Spleen (tissue), 7 donors: Measurements from ENCODE around the gene STX8.

Experiments
- POLR2A ChIP-seq, 3 donors: fragments of 450-650 bp; IDR thresholded peaks; one replicate each; pipeline ENCODE4 v1.5.1; 2017; ENCODE audit warnings: antibody characterized with exemption in 3 of 3, mild to moderate bottlenecking in 1 of 3
- POLR2AphosphoS5 ChIP-seq, 3 donors: sonication (generic); formaldehyde crosslinking; IDR thresholded peaks; one replicate each; pipeline ENCODE4 v1.5.1; 2017; ENCODE audit warnings: antibody characterized with exemption in 3 of 3
- TF ChIP-seq, protein P1 (sequence below), 11 experiments: fragments of 200-600 bp in 7 of 11; fragments of 450-650 bp in 4 of 11; sonication (generic) in 4 of 11; IDR thresholded peaks in 8 of 11; conservative IDR thresholded peaks in 3 of 11; 1 replicate in 7 of 11; 2 replicates in 4 of 11; pipeline versions ENCODE4 v1.4.0 to v1.8.0; 2016 to 2021; ENCODE audit warnings: antibody characterized with exemption in 11 of 11, inconsistent platforms in 4 of 11, mild to moderate bottlenecking in 1 of 11
- donor health status: DM: no; HTN: no; CAD: no; lungs with moderate emphysema.
- donor health status: DM: no; HTN: no; CAD: no.
- donor health status: DM: no; HTN: no; CAD: no.

DNA sequence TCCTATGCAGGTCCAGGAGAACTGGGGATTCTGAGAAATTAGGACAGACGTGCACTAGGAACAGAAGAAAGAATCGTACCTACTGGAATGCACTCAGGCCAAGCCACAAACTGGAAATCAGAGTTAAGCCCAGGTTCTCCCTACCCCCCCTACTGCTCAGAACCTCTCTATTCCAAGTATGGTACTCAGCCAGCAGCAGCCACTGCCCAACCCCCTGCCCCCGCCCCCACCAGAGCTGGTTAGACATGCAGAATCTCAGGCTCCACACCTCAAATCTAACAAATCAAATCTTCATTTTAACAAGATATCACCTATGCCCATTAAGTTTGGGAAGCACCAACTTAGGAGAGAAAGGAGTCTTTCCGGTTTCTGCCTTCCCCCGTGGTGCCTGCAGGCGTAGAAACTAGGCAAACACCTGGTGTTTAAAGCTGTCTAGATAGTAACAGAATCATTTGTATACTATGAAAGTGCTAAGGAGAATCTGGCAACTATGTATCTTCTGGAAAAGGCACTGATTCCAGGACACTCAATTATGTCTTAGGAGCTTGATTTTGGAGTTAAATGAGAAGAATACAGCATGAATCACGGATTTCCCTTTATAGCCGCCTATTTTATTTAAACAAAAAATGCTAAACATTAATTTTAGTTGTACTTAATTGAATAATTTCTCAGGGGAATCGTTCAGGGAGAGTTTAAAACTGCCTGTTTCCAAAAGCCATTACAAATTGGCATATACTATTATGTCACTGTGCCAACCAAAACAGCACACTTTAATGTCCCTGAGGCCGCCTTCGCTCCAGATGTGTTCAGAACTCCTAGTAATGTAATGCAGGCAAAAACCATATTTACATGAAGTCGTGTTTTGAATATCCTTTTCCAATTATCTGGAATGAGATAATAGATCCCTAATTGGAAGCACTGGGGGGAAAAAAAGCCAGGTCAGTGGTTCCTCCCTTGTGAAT is 166.5 kb downstream of the STX8 start:
- TF ChIP-seq POLR2A (IDR thresholded peaks at IDR 0.05) (no peak), POLR2AphosphoS5 (IDR thresholded peaks at IDR 0.05) (no peak)
- TF ChIP-seq, protein P1, sequence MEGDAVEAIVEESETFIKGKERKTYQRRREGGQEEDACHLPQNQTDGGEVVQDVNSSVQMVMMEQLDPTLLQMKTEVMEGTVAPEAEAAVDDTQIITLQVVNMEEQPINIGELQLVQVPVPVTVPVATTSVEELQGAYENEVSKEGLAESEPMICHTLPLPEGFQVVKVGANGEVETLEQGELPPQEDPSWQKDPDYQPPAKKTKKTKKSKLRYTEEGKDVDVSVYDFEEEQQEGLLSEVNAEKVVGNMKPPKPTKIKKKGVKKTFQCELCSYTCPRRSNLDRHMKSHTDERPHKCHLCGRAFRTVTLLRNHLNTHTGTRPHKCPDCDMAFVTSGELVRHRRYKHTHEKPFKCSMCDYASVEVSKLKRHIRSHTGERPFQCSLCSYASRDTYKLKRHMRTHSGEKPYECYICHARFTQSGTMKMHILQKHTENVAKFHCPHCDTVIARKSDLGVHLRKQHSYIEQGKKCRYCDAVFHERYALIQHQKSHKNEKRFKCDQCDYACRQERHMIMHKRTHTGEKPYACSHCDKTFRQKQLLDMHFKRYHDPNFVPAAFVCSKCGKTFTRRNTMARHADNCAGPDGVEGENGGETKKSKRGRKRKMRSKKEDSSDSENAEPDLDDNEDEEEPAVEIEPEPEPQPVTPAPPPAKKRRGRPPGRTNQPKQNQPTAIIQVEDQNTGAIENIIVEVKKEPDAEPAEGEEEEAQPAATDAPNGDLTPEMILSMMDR (IDR thresholded peaks at IDR 0.05 in 8 of 11, conservative IDR thresholded peaks at IDR 0.05 in 3 of 11): no peak
